Activated B cell treated with CpG ODN at 0.5 μM for 24 hours (primary cell): Measurements from ENCODE around the gene LCLAT1. TPM values are rescaled to one million over a fixed set of nuclear protein-coding genes. Genes with fewer than 3 reads are reported as not detected.

Experiments
- ATAC-seq: fragments of 200-7000 bp; cut with Tn5 transposase; one replicate; pipeline ENCODE4 v1.10.0; 2021; ENCODE audit warnings: low read depth, mild to moderate bottlenecking, moderate library complexity
- CTCF ChIA-PET: fragments of 350-600 bp; sonication (Branson Sonifier 250); formaldehyde crosslinking; loops from one replicate; lab custom pipeline; 2021; ENCODE audit warnings: antibody characterized with exemption; lab: Charles Lee
- POLR2A ChIA-PET: fragments of 350-600 bp; sonication (Branson Sonifier 250); formaldehyde crosslinking; loops from one replicate; lab custom pipeline; 2021; ENCODE audit warnings: antibody characterized with exemption; lab: Charles Lee
- DNase-seq: peaks from one replicate; pipeline ENCODE4 v3.0.0; 2022
- H3K27ac Mint-ChIP-seq: one replicate; pipeline ENCODE4 v1.8.0; 2020; ENCODE audit warnings: mixed read lengths
- H3K27me3 Mint-ChIP-seq: one replicate; pipeline ENCODE4 v1.8.0; 2021; ENCODE audit warnings: mixed read lengths
- H3K36me3 Mint-ChIP-seq: one replicate; pipeline ENCODE4 v1.8.0; 2021; ENCODE audit warnings: low read depth, mixed read lengths
- H3K4me1 Mint-ChIP-seq: one replicate; pipeline ENCODE4 v1.8.0; 2021; ENCODE audit warnings: mixed read lengths
- H3K4me3 Mint-ChIP-seq: one replicate; pipeline ENCODE4 v1.8.0; 2020; ENCODE audit warnings: mild to moderate bottlenecking, mixed read lengths
- H3K9me3 Mint-ChIP-seq: one replicate; pipeline ENCODE4 v1.8.0; 2020; ENCODE audit warnings: mixed read lengths
- intact Hi-C: fragments of 100-400 bp; cut with micrococcal nuclease; formaldehyde crosslinking; loops from one replicate; pipeline ENCODE4 v1.15.1; 2024
- total RNA-seq: library from RNA; stranded (reverse); gene quantifications from 2 replicates; pipeline ENCODE4 v1.2.3, GENCODE V29; 2022
- TF ChIP-seq, protein P1 (sequence below): fragments of 200-600 bp; IDR thresholded peaks from one replicate; pipeline ENCODE4 v1.8.0; 2022; ENCODE audit warnings: antibody characterized with exemption, mild to moderate bottlenecking

LCLAT1 gene
- total RNA-seq, 1 donor from 2014 or later, result 25.9 TPM

DNA sequence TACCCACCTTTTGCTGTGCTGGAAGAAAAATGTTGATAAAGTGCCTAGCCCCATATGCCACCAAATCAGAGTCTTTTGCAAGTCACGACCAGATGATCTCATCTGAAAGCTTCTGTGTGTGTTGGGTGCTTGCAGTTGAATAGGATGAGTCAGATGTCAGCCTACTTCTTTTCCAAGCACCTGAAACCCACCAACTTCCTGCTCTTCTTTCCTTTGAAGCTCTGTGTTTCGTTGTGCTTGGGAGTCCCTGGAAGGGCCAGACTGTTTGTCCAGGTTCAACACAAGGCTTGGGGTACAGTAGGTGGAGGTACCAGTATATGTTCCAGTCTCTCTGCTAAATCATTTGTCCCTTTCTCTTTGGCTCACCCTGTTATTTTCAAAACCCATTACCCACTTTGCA lies 36.8 kb upstream of the LCLAT1 start:
- TF ChIP-seq, protein P1, sequence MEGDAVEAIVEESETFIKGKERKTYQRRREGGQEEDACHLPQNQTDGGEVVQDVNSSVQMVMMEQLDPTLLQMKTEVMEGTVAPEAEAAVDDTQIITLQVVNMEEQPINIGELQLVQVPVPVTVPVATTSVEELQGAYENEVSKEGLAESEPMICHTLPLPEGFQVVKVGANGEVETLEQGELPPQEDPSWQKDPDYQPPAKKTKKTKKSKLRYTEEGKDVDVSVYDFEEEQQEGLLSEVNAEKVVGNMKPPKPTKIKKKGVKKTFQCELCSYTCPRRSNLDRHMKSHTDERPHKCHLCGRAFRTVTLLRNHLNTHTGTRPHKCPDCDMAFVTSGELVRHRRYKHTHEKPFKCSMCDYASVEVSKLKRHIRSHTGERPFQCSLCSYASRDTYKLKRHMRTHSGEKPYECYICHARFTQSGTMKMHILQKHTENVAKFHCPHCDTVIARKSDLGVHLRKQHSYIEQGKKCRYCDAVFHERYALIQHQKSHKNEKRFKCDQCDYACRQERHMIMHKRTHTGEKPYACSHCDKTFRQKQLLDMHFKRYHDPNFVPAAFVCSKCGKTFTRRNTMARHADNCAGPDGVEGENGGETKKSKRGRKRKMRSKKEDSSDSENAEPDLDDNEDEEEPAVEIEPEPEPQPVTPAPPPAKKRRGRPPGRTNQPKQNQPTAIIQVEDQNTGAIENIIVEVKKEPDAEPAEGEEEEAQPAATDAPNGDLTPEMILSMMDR, result no peak
- no peaks in the 10 kb centered on the region for H3K36me3 Mint-ChIP-seq
- intact Hi-C loops, result no loop called here
- DNase-seq, result no peak
- ATAC-seq, result no peak
- H3K9me3 Mint-ChIP-seq, result no peaks in the 10 kb centered on the region
- no peak overlapping the region for H3K4me3 Mint-ChIP-seq
- H3K27ac Mint-ChIP-seq, result no peak overlapping the region
- POLR2A ChIA-PET, result interaction anchor here (0.6 kb wide), 2 partner anchors 24 to 141 kb away, joined by 3 read pairs; no protein-coding TSS in a partner anchor
- CTCF ChIA-PET, result interaction anchor here (1.0 kb wide), 1 partner anchor 202 kb away, joined by 3 read pairs; no protein-coding TSS in a partner anchor
- peaks cover 32% of the 10 kb centered on the region for H3K4me1 Mint-ChIP-seq
- no peaks in the 10 kb centered on the region for H3K27me3 Mint-ChIP-seq

DNA sequence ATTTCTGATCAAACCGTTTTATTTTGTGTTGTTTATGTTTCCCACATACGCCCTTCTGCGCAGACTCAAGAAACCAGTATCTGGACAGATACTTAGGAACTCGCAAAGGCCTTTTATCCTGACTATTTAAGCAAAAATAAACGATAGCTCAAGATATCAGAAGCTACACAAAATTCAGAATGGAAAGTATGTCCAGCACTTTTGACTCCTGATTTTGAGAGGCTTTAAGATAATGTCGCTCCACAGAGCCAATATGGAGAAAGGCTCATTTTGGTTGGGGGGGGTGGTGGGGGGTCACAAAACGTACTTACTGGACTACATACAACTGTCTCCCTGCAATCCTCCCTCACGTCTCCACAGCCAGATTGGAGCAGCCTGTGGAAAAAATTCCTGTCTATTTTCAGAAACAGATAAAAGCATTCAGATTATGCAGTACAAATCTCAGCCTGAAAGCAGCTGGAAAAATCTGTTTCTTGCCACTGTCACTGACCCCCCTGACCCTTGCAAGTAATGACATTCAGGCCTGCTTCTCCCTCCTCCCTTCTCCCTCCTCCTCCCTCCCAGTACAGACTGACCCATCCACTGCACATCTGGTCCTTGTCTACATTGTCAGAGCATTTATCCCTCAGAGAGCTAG lies 34.9 kb upstream of the LCLAT1 start:
- DNase-seq (no peak), ATAC-seq (no peak)
- no peak overlapping the region for H3K4me3 Mint-ChIP-seq
- H3K27ac Mint-ChIP-seq, result no peak overlapping the region
- no peaks in the 10 kb centered on the region for H3K36me3 Mint-ChIP-seq
- peaks cover 32% of the 10 kb centered on the region for H3K4me1 Mint-ChIP-seq
- no peaks in the 10 kb centered on the region for H3K9me3 Mint-ChIP-seq
- TF ChIP-seq, protein P1, result no peak
- POLR2A ChIA-PET, result interaction anchor here (0.6 to 2.0 kb wide), 6 partner anchors 10 to 180 kb away, joined by 3 to 10 read pairs (median 4); no protein-coding TSS in a partner anchor
- H3K27me3 Mint-ChIP-seq, result no peaks in the 10 kb centered on the region
- CTCF ChIA-PET, result no interaction called here
- intact Hi-C loops, result no loop called here

- ChIA-PET POLR2A (interaction anchor here (0.6 to 2.0 kb wide), 4 partner anchors 9 to 181 kb away, joined by 3 to 10 read pairs (median 4); no protein-coding TSS in a partner anchor), CTCF (no interaction called here)
- H3K36me3 Mint-ChIP-seq, result no peaks in the 10 kb centered on the region
- DNase-seq (no peak), ATAC-seq (no peak)
- H3K27ac Mint-ChIP-seq, result no peak overlapping the region
- no peaks in the 10 kb centered on the region for H3K27me3 Mint-ChIP-seq
- no peaks in the 10 kb centered on the region for H3K9me3 Mint-ChIP-seq
- TF ChIP-seq, protein P1, result no peak
- peaks cover 30% of the 10 kb centered on the region for H3K4me1 Mint-ChIP-seq
- intact Hi-C loops, result no loop called here
- H3K4me3 Mint-ChIP-seq, result no peak overlapping the region
These were observed 34.1 kb upstream of the LCLAT1 start for GRCh38 chr2:30412684-30413570.

DNA sequence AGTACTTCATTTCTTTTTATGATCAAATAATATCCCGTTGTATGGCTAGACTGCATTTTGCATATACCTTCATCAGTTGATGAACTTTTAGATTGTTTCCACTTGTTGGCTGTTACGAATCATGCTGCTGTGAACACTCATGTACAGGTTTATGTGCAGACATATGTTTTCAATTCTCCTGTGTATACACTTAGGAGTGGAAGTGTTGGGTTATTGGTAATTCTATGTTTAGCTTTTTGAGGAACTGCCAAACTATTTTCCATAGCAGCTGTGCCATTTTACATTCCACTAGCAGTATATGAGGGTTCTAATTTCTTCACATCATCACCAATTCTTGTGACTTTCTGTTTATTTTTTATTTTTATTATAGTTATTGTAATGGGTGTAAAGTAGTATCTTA lies 32.1 kb upstream of the LCLAT1 start:
- Mint-ChIP-seq H3K27me3 (no peaks in the 10 kb centered on the region), H3K4me1 (peaks cover 20% of the 10 kb centered on the region), H3K36me3 (no peaks in the 10 kb centered on the region), H3K4me3 (no peak overlapping the region), H3K9me3 (no peaks in the 10 kb centered on the region), H3K27ac (no peak overlapping the region)
- ATAC-seq (no peak), DNase-seq (no peak)
- intact Hi-C loops, result no loop called here
- ChIA-PET CTCF (no interaction called here), POLR2A (interaction anchor here (1.0 kb wide), 1 partner anchor 79 kb away, joined by 3 read pairs; no protein-coding TSS in a partner anchor)
- TF ChIP-seq, protein P1, result no peak

GRCh38 chr2:30417253-30417652 lies 29.8 kb upstream of the LCLAT1 start:
- Mint-ChIP-seq H3K4me1 (peaks cover 19% of the 10 kb centered on the region), H3K36me3 (no peaks in the 10 kb centered on the region), H3K27ac (no peak overlapping the region), H3K9me3 (no peaks in the 10 kb centered on the region), H3K27me3 (no peaks in the 10 kb centered on the region), H3K4me3 (no peak overlapping the region)
- DNase-seq (no peak), ATAC-seq (no peak)
- CTCF ChIA-PET, result no interaction called here
- TF ChIP-seq, protein P1, result no peak
- intact Hi-C loops, result no loop called here
- POLR2A ChIA-PET, result interaction anchor here (0.7 kb wide), 1 partner anchor 285 kb away, joined by 7 read pairs; no protein-coding TSS in a partner anchor
